Measurements from ENCODE around the gene STKLD1.
"Not testable (repeated sequence)": the region's sequence is repeated elsewhere in the genome, so short reads cannot be mapped to it uniquely, and the experiment has no call there.

Gene STKLD1

DNA sequence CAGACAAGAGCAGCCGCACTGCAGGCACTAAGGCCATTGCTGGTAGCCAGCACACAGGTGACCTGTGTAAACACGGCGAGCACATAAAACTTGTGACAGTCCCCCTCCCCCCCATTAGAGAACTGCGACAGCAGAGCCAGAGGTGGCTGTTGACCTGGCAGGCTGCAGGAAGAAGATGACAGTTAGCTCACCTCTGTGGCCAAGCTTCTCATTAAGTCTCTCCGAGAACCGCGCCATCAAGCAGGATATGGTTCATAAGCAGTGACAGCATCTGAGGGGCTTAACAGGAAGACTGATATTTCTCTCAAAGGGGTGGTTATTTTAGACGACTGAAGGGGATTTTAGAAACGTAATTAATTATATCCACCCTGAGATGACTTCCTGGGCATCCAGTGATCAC lies 5.5 kb upstream of the STKLD1 start:
- Histone ChIP-seq H3K27me3 (ENCODE audit: control insufficient read depth, insufficient read depth, low read length) (no peaks in the 10 kb centered on the region), H3K9ac (ENCODE audit: low read length) (no peak overlapping the region), H3K4me3 (ENCODE audit: low read length) (no peak overlapping the region), H3K36me3 (ENCODE audit: control insufficient read depth, insufficient read depth, low read length) (peaks cover 26% of the 10 kb centered on the region), H3K27ac (ENCODE audit: low read depth, low read length) (no peak overlapping the region), H3K4me1 (ENCODE audit: control insufficient read depth, insufficient read depth, low read length) (peaks cover 4% of the 10 kb centered on the region)

DNA sequence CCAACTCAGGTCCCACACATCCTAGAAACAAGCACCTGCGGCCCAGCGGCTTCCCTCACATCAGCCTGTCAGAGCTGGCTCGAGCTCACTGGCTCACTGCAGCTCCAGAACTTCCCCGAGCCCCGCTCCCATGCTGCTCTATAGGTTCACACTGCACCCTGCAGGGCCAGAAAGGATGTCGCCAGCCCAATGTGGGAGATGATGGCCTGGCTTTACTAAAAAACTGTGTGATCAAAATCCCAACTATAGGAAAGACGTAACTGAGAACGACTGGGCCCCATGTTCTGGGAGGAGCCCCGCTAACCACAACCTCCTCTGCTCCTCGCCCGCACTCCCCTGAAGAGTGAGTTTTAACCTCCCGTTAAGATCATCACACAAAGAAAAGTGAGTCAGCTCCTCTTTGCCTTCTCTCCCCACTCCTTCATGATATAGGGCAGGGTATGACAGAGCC lies 4.9 kb upstream of the STKLD1 start:
- peak overlapping the region; percentile 1 for H3K9ac ChIP-seq (ENCODE audit: low read length)
- no peak overlapping the region for H3K4me3 ChIP-seq (ENCODE audit: low read length)
- peaks cover 20% of the 10 kb centered on the region for H3K36me3 ChIP-seq (ENCODE audit: control insufficient read depth, insufficient read depth, low read length)
- H3K27me3 ChIP-seq (ENCODE audit: control insufficient read depth, insufficient read depth, low read length): no peaks in the 10 kb centered on the region
- no peak overlapping the region for H3K27ac ChIP-seq (ENCODE audit: low read depth, low read length)
- peaks cover 4% of the 10 kb centered on the region for H3K4me1 ChIP-seq (ENCODE audit: control insufficient read depth, insufficient read depth, low read length)

DNA sequence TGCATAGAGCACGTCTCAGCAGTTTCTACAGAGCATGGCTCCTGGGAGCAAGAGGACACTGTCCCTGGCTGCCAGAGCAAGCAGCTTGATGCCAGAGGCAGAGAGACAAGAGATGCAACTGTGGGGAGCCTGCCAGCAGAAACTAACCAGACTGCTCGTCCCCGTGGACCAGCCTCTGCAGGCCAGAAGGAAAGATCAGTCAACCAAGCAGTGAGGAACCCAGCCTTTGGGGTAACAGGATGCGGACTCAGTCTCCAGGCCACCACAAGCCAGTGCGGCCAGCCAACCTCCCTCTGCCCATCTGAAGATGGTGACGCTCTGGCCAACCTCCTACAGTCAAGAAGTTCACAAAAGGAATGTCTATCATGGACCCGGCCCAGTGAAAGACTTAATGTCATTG lies 4.0 kb upstream of the STKLD1 start:
- peaks cover 12% of the 10 kb centered on the region for H3K36me3 ChIP-seq (ENCODE audit: control insufficient read depth, insufficient read depth, low read length)
- no peak overlapping the region for H3K27ac ChIP-seq (ENCODE audit: low read depth, low read length)
- H3K27me3 ChIP-seq (ENCODE audit: control insufficient read depth, insufficient read depth, low read length): no peaks in the 10 kb centered on the region
- H3K9ac ChIP-seq (ENCODE audit: low read length): no peak overlapping the region
- H3K4me1 ChIP-seq (ENCODE audit: control insufficient read depth, insufficient read depth, low read length): peaks cover 7% of the 10 kb centered on the region
- no peak overlapping the region for H3K4me3 ChIP-seq (ENCODE audit: low read length)

DNA sequence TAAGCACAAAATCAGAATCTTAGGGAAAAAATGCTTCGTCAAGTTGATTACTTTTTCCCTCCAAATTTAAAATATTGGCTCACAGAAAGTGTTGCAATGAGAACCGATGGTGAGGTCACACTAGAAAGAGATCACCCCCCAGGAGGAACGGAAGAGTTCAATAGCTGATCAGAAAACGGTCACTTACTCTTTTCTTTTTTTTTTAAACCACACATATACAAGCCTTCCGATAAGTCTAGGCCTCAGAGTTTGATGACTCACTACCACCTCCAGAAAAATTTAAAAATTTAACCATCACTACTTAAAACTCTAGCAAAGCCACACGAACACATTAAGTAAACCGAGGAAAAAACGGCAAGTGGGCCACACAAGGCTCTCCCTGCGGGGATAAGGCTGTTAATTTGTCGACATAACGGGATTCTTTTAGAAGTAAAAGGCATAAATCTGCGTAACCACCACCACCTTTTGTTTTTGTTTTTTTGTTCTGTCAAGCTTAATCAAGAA lies 1.5 kb upstream of the STKLD1 start:
- H3K27ac ChIP-seq (ENCODE audit: low read depth, low read length): no peak overlapping the region
- H3K9ac ChIP-seq (ENCODE audit: low read length): peak overlapping the region; percentile 89
- H3K4me1 ChIP-seq (ENCODE audit: control insufficient read depth, insufficient read depth, low read length): peaks cover 7% of the 10 kb centered on the region
- no peaks in the 10 kb centered on the region for H3K27me3 ChIP-seq (ENCODE audit: control insufficient read depth, insufficient read depth, low read length)
- H3K4me3 ChIP-seq (ENCODE audit: low read length): peak overlapping the region; percentile 80
- peaks cover 10% of the 10 kb centered on the region for H3K36me3 ChIP-seq (ENCODE audit: control insufficient read depth, insufficient read depth, low read length)

- Histone ChIP-seq H3K27ac (ENCODE audit: low read depth, low read length) (peak overlapping the region; percentile 90), H3K27me3 (ENCODE audit: control insufficient read depth, insufficient read depth, low read length) (no peaks in the 10 kb centered on the region), H3K4me3 (ENCODE audit: low read length) (peak overlapping the region; percentile 80), H3K4me1 (ENCODE audit: control insufficient read depth, insufficient read depth, low read length) (peaks cover 7% of the 10 kb centered on the region), H3K9ac (ENCODE audit: low read length) (peak overlapping the region; percentile 89), H3K36me3 (ENCODE audit: control insufficient read depth, insufficient read depth, low read length) (peaks cover 8% of the 10 kb centered on the region)
Observed at GRCh38 chr9:133375116-133375723, 946 bp upstream of the STKLD1 start.

GRCh38 chr9:133377280-133377679 lies 1.1 kb downstream of the STKLD1 start:
- not testable (repeated sequence) for H3K27me3 ChIP-seq (ENCODE audit: control insufficient read depth, insufficient read depth, low read length); H3K36me3 ChIP-seq (ENCODE audit: control insufficient read depth, insufficient read depth, low read length); H3K27ac ChIP-seq (ENCODE audit: low read depth, low read length); H3K4me1 ChIP-seq (ENCODE audit: control insufficient read depth, insufficient read depth, low read length); H3K9ac ChIP-seq (ENCODE audit: low read length); H3K4me3 ChIP-seq (ENCODE audit: low read length)

DNA sequence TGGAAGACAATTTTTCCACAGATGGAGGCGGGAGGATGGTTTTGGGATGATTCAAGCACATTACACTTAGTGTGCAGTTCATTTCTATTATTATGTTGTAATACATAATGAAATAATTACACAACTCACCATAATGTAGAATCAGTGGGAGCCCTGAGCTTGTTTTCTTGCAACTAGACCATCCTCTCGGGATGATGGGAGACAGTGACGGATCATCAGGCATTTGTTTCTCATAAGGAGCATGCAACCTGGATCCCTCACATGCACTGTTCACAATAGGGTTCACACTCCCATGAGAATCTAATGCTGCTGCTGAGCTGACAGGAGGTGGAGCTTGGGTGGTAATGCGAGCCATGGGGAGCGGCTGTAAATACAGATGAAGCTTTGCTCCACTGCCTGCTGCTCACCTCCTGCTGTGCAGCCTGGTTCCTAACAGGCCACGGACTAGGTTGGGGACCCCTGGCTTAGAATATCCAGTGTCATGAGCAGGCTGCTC lies 1.6 kb downstream of the STKLD1 start:
- Histone ChIP-seq H3K4me1 (ENCODE audit: control insufficient read depth, insufficient read depth, low read length) (peaks cover 7% of the 10 kb centered on the region), H3K9ac (ENCODE audit: low read length) (no peak overlapping the region), H3K36me3 (ENCODE audit: control insufficient read depth, insufficient read depth, low read length) (no peaks in the 10 kb centered on the region), H3K4me3 (ENCODE audit: low read length) (no peak overlapping the region), H3K27ac (ENCODE audit: low read depth, low read length) (no peak overlapping the region), H3K27me3 (ENCODE audit: control insufficient read depth, insufficient read depth, low read length) (no peaks in the 10 kb centered on the region)

- Histone ChIP-seq H3K27ac (ENCODE audit: low read depth, low read length) (no peak overlapping the region), H3K27me3 (ENCODE audit: control insufficient read depth, insufficient read depth, low read length) (no peaks in the 10 kb centered on the region), H3K36me3 (ENCODE audit: control insufficient read depth, insufficient read depth, low read length) (no peaks in the 10 kb centered on the region), H3K4me1 (ENCODE audit: control insufficient read depth, insufficient read depth, low read length) (peaks cover 7% of the 10 kb centered on the region), H3K9ac (ENCODE audit: low read length) (no peak overlapping the region), H3K4me3 (ENCODE audit: low read length) (no peak overlapping the region)
Observed at GRCh38 chr9:133378408-133378962, 2.3 kb downstream of the STKLD1 start.

DNA sequence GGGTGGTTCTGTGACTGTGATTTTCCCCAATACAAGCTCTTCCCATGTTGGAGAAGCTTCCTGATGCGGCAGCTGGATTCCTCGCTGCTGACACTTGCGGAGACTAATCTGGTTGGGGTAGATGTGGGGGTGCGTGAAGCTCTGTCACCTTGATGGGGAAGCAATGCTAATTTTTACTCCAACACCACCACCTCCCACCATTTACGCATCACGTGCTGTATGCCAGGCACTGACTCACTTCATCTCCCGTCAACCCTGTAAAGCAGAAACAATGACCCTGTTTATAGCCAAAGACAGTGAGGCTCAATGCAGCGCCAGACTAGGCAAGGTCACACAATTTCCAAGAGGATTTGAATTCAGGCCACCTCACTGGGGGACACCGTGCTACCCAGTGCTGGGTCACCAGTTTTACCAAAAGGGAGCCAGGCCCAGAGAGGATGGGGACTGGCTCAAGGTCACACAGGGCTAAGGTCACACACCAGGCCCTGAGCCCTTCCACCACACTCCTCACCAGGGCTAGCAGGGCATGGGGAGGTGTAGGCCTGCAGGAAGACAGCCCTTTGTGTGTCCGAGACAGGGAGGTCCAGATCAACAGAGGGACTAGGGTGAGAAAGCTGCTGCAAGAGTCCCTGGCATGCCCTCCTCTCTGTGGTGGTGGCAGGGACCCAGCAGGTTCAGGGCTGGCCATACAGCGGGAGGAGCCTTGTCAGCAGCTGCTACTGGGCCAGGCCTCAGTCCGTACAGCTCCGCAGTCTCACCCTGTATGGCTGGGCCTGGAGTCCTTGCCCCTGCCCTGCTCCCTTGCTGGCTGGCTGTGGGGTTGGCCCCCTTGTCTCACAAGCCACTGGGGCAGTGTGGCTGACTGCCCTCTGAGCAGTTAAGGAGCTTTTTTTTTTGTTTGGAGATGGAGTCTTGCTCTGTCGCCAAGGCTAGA lies 3.3 kb downstream of the STKLD1 start:
- Histone ChIP-seq H3K4me1 (ENCODE audit: control insufficient read depth, insufficient read depth, low read length) (peaks cover 7% of the 10 kb centered on the region), H3K4me3 (ENCODE audit: low read length) (no peak overlapping the region), H3K36me3 (ENCODE audit: control insufficient read depth, insufficient read depth, low read length) (no peaks in the 10 kb centered on the region), H3K27ac (ENCODE audit: low read depth, low read length) (no peak overlapping the region), H3K9ac (ENCODE audit: low read length) (no peak overlapping the region), H3K27me3 (ENCODE audit: control insufficient read depth, insufficient read depth, low read length) (no peaks in the 10 kb centered on the region)

DNA sequence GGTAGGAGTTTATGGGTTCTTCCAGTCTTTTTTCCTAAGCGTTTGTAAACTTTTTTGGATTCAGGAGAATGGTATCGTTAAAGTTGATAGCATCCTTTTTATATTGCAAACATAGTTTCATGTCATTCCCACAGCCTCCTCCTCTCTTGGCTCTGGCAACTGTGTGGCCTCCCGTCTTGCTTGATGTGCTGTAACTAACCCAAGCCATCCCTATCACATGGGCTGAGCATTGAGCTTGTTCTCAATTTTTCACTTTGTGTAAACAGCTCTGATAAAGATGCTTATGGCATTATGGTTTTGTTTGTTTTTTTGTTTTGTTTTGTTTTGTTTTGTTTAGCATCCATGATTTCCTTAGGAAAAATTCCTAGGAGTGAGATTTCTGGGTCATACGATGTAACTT lies 4.6 kb downstream of the STKLD1 start:
- H3K4me1 ChIP-seq (ENCODE audit: control insufficient read depth, insufficient read depth, low read length): peaks cover 3% of the 10 kb centered on the region
- no peak overlapping the region for H3K9ac ChIP-seq (ENCODE audit: low read length)
- no peaks in the 10 kb centered on the region for H3K36me3 ChIP-seq (ENCODE audit: control insufficient read depth, insufficient read depth, low read length)
- no peak overlapping the region for H3K27ac ChIP-seq (ENCODE audit: low read depth, low read length)
- no peak overlapping the region for H3K4me3 ChIP-seq (ENCODE audit: low read length)
- no peaks in the 10 kb centered on the region for H3K27me3 ChIP-seq (ENCODE audit: control insufficient read depth, insufficient read depth, low read length)

GRCh38 chr9:133382507-133383141 lies 6.5 kb downstream of the STKLD1 start:
- Histone ChIP-seq H3K27ac (ENCODE audit: low read depth, low read length) (no peak overlapping the region), H3K4me1 (ENCODE audit: control insufficient read depth, insufficient read depth, low read length) (no peaks in the 10 kb centered on the region), H3K36me3 (ENCODE audit: control insufficient read depth, insufficient read depth, low read length) (no peaks in the 10 kb centered on the region), H3K9ac (ENCODE audit: low read length) (no peak overlapping the region), H3K4me3 (ENCODE audit: low read length) (no peak overlapping the region), H3K27me3 (ENCODE audit: control insufficient read depth, insufficient read depth, low read length) (no peaks in the 10 kb centered on the region)

DNA sequence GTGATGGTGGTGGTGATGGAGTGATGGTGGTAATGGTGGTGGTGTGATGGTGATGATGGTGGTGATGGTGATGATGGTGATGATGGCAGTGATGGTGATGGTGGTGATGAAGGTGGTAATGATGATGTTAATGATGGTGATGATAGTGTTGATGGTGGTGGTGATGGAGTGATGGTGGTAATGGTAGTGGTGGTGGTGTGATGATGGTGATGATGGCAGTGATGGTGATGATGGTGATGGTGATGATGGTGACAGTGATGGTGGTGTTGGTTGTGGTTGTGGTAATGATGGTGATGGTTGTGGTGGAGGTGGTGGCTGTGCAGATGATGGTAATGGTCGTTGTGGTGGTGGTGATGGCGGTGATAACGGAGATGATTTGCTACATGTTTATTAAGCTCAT lies 7.3 kb downstream of the STKLD1 start:
- Histone ChIP-seq H3K27me3 (ENCODE audit: control insufficient read depth, insufficient read depth, low read length) (no peaks in the 10 kb centered on the region), H3K9ac (ENCODE audit: low read length) (no peak overlapping the region), H3K36me3 (ENCODE audit: control insufficient read depth, insufficient read depth, low read length) (no peaks in the 10 kb centered on the region), H3K4me1 (ENCODE audit: control insufficient read depth, insufficient read depth, low read length) (no peaks in the 10 kb centered on the region), H3K4me3 (ENCODE audit: low read length) (no peak overlapping the region), H3K27ac (ENCODE audit: low read depth, low read length) (no peak overlapping the region)

All from rectal smooth muscle tissue (tissue), 1 donor.